Measurements from ENCODE around the gene ASB18.

DNA sequence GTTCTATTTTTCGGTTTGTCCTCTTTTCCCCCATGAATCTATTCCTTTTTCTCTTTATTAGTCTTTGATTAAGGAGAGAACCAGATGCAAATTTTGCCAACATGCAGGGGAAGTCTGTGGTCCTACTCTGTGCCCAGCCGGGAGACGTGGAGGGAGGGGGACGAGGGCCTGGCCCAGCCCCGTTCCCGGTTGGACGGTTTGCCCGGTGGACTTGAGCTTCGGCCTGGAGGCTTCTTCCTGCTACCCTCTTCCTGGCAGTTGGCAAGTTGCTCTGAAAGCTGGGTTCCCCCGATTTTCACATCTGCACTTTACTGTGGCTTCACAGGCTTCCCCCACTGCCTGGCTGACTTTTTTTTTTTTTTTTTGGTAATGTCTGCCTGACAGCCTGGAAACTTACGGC lies 56.7 kb downstream of the ASB18 start:
- TF ChIP-seq, protein P1, sequence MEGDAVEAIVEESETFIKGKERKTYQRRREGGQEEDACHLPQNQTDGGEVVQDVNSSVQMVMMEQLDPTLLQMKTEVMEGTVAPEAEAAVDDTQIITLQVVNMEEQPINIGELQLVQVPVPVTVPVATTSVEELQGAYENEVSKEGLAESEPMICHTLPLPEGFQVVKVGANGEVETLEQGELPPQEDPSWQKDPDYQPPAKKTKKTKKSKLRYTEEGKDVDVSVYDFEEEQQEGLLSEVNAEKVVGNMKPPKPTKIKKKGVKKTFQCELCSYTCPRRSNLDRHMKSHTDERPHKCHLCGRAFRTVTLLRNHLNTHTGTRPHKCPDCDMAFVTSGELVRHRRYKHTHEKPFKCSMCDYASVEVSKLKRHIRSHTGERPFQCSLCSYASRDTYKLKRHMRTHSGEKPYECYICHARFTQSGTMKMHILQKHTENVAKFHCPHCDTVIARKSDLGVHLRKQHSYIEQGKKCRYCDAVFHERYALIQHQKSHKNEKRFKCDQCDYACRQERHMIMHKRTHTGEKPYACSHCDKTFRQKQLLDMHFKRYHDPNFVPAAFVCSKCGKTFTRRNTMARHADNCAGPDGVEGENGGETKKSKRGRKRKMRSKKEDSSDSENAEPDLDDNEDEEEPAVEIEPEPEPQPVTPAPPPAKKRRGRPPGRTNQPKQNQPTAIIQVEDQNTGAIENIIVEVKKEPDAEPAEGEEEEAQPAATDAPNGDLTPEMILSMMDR (IDR thresholded peaks at IDR 0.05; ENCODE audit: poor library complexity), result no peak
- TF ChIP-seq EZH2 (IDR thresholded peaks at IDR 0.05; ENCODE audit: borderline replicate concordance), result no peak
- no peak for TF ChIP-seq EZH2phosphoT487 (IDR thresholded peaks at IDR 0.05; ENCODE audit: low read depth, severe bottlenecking, unreplicated experiment)
